Left renal cortex interstitium (tissue), 4 donors: ENCODE results near the gene FOSL2. TPM values are rescaled to one million over a fixed set of nuclear protein-coding genes. Genes with fewer than 3 reads are reported as not detected.

Source experiments
- DNase-seq, 4 donors: peaks; one replicate each; pipeline ENCODE4 v3.0.0-alpha.2; 2013; ENCODE audit warnings: low read depth in 4 of 4, low spot score in 2 of 4, missing footprints in 1 of 4
- polyA plus RNA-seq, 4 donors: library from polyadenylated mRNA; unstranded; fragments of 120-200 nt; gene quantifications; one replicate each; pipeline ENCODE4 v1.2.1, GENCODE V29; 2013; ENCODE audit not compliant: insufficient read length in 4 of 4

FOSL2 gene
- polyA plus RNA-seq, 4 donors: 24.0 to 36.5 (median 25.7) TPM

GRCh38 chr2:28356095-28356911 lies 36.4 kb upstream of the FOSL2 start:
- DNase-seq: no peak

- DNase-seq: no peak
Measured at GRCh38 chr2:28357055-28357454, 35.6 kb upstream of the FOSL2 start.

- DNase-seq: no peak
Measured at GRCh38 chr2:28357948-28358667, 34.5 kb upstream of the FOSL2 start.

- no peak for DNase-seq
Measured at GRCh38 chr2:28358668-28359201, 33.9 kb upstream of the FOSL2 start.

- no peak for DNase-seq
Measured at GRCh38 chr2:28359222-28360057, 33.2 kb upstream of the FOSL2 start.

- no peak for DNase-seq
Measured at GRCh38 chr2:28360058-28360717, 32.5 kb upstream of the FOSL2 start.

- DNase-seq: no peak
Measured at GRCh38 chr2:28360718-28361293, 31.9 kb upstream of the FOSL2 start.

- DNase-seq: no peak
Measured at GRCh38 chr2:28361991-28362710, 30.5 kb upstream of the FOSL2 start.

- no peak for DNase-seq
Measured at GRCh38 chr2:28362991-28363521, 29.6 kb upstream of the FOSL2 start.

- no peak for DNase-seq
Measured at GRCh38 chr2:28363686-28364280, 28.9 kb upstream of the FOSL2 start.

- DNase-seq: no peak
Measured at GRCh38 chr2:28364610-28365009, 28.0 kb upstream of the FOSL2 start.

GRCh38 chr2:28365158-28365557 lies 27.5 kb upstream of the FOSL2 start:
- DNase-seq: no peak

- no peak for DNase-seq
Measured at GRCh38 chr2:28366149-28366495, 26.5 kb upstream of the FOSL2 start.

- no peak for DNase-seq
Measured at GRCh38 chr2:28366496-28367282, 26.0 kb upstream of the FOSL2 start.

- no peak for DNase-seq
Measured at GRCh38 chr2:28367667-28368356, 24.8 kb upstream of the FOSL2 start.

GRCh38 chr2:28368357-28368798 lies 24.3 kb upstream of the FOSL2 start:
- no peak for DNase-seq

- DNase-seq: no peak
Measured at GRCh38 chr2:28369358-28369757, 23.3 kb upstream of the FOSL2 start.
